Stimulated activated memory B cell treated with anti-CD40 and anti-IgM and Interleukin-4, amounts not matched to agents 10 μg/mL and 1 μg/mL and 100 μg/mL, for 72 hours (primary cell): ENCODE measurements around the gene TMEM132C.
"Not testable (repeated sequence)": the region's sequence is repeated elsewhere in the genome, so short reads cannot be mapped to it uniquely, and the experiment has no call there.

Experiments
- ATAC-seq: fragments of 150-1000 bp; cut with Tn5 transposase; 2 replicates; pipeline ENCODE4 v1.10.0; 2021
- H3K27ac Mint-ChIP-seq: one replicate; pipeline ENCODE4 v1.8.0; 2022; ENCODE audit warnings: mild to moderate bottlenecking, mixed read lengths
- H3K27me3 Mint-ChIP-seq: one replicate; pipeline ENCODE4 v1.8.0; 2022; ENCODE audit warnings: mixed read lengths
- H3K36me3 Mint-ChIP-seq: one replicate; pipeline ENCODE4 v1.8.0; 2022; ENCODE audit warnings: mixed read lengths
- H3K4me1 Mint-ChIP-seq: one replicate; pipeline ENCODE4 v1.8.0; 2022; ENCODE audit warnings: mixed read lengths
- H3K4me3 Mint-ChIP-seq: one replicate; pipeline ENCODE4 v1.8.0; 2022; ENCODE audit warnings: mild to moderate bottlenecking, moderate library complexity, mixed read lengths
- H3K9me3 Mint-ChIP-seq: one replicate; pipeline ENCODE4 v1.8.0; 2022; ENCODE audit warnings: mixed read lengths

The TMEM132C gene

DNA sequence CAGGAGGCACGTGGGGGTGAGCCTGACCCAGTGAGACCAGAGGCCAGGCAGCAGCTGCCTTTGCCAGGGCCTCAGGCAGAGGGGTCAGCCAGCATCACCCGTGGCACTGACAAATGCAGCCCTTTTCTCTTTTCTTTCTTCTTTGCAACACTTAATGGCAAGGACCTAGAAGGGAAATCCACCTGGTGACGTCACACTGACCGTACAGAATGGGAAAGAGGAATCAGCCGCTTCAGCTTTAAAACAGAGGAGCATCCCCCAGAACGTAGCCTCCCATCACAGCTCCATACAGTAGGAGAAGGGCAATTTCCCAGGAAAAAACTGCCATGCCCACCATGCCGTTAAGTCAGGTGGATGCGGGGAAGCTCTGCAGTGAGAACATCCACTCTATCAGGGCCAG is 328.6 kb downstream of the TMEM132C start:
- ATAC-seq, result no peak
- H3K36me3 Mint-ChIP-seq, result no peaks in the 10 kb centered on the region
- H3K27ac Mint-ChIP-seq, result no peak overlapping the region
- H3K4me3 Mint-ChIP-seq, result no peak overlapping the region
- H3K27me3 Mint-ChIP-seq, result no peaks in the 10 kb centered on the region
- H3K9me3 Mint-ChIP-seq, result peaks cover 2% of the 10 kb centered on the region
- no peaks in the 10 kb centered on the region for H3K4me1 Mint-ChIP-seq

DNA sequence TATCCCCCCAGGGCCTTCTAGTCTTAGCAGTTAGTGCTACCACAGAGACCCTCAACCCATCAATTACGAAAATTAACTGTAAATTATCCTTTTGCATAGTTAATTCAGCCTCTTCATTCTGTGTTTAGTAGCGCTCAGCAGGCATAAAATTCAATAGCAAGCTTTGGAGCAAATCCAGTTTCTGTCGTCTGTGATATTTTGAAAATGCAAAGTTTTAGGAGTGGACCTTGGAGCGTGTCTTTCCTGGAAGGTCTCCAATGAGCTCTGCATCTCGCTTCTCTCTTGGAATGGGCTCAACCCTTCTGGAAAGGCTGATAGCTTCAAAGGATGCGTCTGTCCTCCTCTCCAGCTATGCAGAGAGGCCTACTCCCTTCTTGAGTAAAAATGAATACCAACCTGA is 333.9 kb downstream of the TMEM132C start:
- Mint-ChIP-seq H3K27me3 (no peaks in the 10 kb centered on the region), H3K27ac (no peak overlapping the region), H3K9me3 (peaks cover 4% of the 10 kb centered on the region), H3K4me3 (no peak overlapping the region), H3K4me1 (no peaks in the 10 kb centered on the region), H3K36me3 (no peaks in the 10 kb centered on the region)
- no peak for ATAC-seq

DNA sequence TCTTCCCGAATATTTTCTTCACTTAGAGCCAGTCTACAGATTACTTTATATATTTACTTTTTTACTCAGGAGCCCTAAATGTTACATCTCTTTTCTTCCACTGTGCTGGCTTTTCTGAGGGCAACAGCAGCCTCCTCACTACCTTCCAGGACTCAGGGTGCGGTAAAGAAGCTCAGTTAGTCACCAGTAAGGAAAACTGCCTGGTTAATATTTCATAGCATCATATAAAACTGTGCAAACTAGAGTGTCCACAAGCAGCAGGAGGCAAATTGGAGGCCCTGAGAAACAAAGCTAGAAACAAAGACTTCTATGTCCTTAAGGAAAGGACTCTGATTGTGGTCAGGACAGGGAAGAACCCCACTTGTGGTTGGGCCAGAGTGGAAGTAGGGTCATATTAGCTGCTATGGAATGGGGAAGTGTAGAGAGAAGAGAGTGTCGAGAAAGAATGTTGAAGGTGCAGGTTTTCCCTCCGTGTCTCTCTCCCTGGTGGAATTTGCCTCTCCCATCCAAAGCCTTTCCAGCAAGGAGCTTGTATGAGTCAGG is 336.7 kb downstream of the TMEM132C start:
- H3K36me3 Mint-ChIP-seq, result no peaks in the 10 kb centered on the region
- ATAC-seq, result no peak
- no peaks in the 10 kb centered on the region for H3K4me1 Mint-ChIP-seq
- no peak overlapping the region for H3K4me3 Mint-ChIP-seq
- H3K27me3 Mint-ChIP-seq, result no peaks in the 10 kb centered on the region
- H3K9me3 Mint-ChIP-seq, result peaks cover 2% of the 10 kb centered on the region
- H3K27ac Mint-ChIP-seq, result no peak overlapping the region

DNA sequence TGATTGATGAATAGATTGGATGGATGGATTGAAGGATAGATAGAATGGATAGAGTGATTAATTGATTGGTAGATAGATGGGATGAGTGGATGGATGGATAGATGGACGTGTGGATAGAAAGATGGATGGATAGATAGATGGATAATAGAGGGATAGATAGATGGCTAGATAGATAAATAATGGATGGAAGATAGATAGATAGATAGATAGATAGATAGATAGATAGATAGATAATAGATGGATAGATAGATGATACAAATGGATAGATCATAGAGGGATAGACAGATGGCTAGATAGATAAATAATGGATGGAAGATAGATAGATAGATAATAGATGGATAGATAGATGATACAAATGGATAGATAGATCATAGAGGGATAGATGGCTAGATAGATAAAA is 337.2 kb downstream of the TMEM132C start:
- H3K4me1 Mint-ChIP-seq, H3K27me3 Mint-ChIP-seq, H3K4me3 Mint-ChIP-seq: not testable (repeated sequence)

DNA sequence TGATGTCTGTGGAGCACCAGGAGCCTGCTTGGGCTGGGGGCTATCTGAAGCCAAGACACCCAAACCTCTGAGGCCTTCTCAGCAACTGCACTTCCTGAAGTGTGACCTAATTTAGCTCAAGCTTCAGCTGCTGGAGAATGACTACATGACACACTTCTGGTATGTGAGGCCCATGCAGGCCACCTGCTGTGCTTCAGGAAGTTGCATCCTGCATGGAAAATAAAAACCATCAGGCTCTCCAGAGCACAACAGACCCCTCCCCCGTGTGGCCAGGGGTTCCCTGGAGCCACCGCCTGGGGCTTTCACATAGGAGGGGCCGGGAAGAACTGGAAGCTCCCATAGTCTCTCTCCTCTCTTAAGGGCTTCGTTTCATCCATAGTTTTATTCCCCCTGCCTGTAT is 339.1 kb downstream of the TMEM132C start:
- Mint-ChIP-seq H3K4me1 (no peaks in the 10 kb centered on the region), H3K4me3 (no peak overlapping the region), H3K27me3 (no peaks in the 10 kb centered on the region), H3K9me3 (peaks cover 2% of the 10 kb centered on the region), H3K27ac (no peak overlapping the region), H3K36me3 (no peaks in the 10 kb centered on the region)
- ATAC-seq, result no peak

More for the DNA sequence above, 337.2 kb downstream of the TMEM132C start:
- not testable (repeated sequence) for H3K27ac Mint-ChIP-seq, ATAC-seq, H3K36me3 Mint-ChIP-seq, H3K9me3 Mint-ChIP-seq

DNA sequence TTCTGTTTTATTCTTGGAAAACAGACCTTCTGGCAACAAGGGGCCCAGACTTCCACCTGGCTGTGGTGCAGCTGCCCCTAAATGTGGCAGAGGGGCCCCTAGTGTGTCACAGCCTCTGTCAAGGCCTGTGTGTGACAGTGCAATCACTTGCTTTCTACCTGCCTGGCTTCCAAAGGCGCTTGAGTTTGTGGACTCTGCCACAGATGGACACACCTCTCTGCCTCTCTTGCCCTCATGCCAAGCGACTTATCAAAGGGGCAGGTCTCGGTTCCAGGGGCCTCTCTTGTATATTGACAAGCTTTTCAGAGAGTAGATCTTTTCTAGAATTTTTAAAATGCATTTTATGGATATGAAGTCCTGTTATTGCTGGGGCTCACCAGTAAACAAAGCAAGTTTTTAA is 339.6 kb downstream of the TMEM132C start:
- no peak overlapping the region for H3K4me3 Mint-ChIP-seq
- no peaks in the 10 kb centered on the region for H3K9me3 Mint-ChIP-seq
- ATAC-seq, result no peak
- H3K4me1 Mint-ChIP-seq, result no peaks in the 10 kb centered on the region
- no peaks in the 10 kb centered on the region for H3K27me3 Mint-ChIP-seq
- H3K27ac Mint-ChIP-seq, result no peak overlapping the region
- no peaks in the 10 kb centered on the region for H3K36me3 Mint-ChIP-seq

DNA sequence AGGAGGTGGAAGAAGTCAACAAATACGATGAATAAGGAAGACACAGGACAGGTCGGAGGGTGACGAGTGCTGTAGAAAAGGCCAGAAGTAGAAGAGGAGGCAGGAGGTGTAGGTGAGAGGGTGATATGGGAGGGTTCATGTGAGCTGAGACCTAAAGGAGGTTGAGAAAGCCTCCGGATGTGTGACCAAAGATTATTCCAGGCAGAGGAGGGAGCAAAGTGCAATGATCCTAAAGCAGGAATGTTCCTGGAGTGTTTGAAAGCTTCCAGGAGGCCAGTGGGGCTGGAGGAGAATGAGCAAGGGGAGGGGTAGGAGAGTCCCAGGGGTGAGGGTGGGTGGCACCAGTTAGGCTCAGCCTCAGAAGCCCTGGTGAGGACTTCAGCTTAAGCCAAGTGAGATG is 340.0 kb downstream of the TMEM132C start:
- H3K36me3 Mint-ChIP-seq, result no peaks in the 10 kb centered on the region
- H3K9me3 Mint-ChIP-seq, result no peaks in the 10 kb centered on the region
- no peak for ATAC-seq
- no peaks in the 10 kb centered on the region for H3K27me3 Mint-ChIP-seq
- H3K4me3 Mint-ChIP-seq, result no peak overlapping the region
- no peaks in the 10 kb centered on the region for H3K4me1 Mint-ChIP-seq
- H3K27ac Mint-ChIP-seq, result no peak overlapping the region

DNA sequence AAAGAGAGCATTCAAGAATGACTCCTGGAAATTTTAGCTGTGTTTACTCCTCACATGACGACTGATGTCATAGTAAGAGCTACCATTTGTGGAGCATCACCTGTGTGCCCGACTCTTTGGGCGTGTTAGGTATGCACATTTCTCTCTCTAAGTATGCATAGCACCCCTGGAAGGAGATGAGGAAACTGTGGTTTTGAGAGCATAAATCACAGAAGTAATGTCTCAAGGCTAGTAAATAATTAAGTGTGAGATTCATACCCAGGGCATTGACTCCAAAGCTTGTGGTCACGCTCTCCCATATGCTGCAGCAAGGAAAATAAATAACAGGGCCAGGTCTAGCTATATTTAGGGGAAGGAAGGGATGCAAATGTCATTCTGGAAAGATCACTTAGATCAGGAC is 340.7 kb downstream of the TMEM132C start:
- ATAC-seq, result no peak
- no peaks in the 10 kb centered on the region for H3K4me1 Mint-ChIP-seq
- no peaks in the 10 kb centered on the region for H3K27me3 Mint-ChIP-seq
- H3K36me3 Mint-ChIP-seq, result no peaks in the 10 kb centered on the region
- H3K9me3 Mint-ChIP-seq, result no peaks in the 10 kb centered on the region
- no peak overlapping the region for H3K27ac Mint-ChIP-seq
- H3K4me3 Mint-ChIP-seq, result no peak overlapping the region

DNA sequence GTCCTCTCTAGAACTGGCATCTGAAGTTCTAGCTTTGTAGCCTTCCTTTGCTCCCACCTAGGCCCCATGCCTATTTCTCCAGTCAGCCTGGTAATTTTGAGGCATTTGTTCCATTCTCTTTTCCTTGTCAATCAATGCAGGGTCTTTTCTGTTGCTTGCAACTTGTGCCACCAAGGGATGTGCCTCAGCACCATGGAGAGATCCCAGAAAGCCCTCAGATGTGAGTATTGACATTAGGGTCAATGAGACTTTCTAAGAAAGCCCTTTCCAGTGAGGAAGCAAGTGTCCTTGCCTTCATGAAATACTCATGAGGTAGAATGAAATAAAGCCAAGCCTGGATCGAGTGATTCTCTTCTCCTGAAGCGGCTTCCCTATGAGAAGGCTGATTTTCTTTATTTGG is 342.9 kb downstream of the TMEM132C start:
- no peak overlapping the region for H3K27ac Mint-ChIP-seq
- H3K9me3 Mint-ChIP-seq, result no peaks in the 10 kb centered on the region

DNA sequence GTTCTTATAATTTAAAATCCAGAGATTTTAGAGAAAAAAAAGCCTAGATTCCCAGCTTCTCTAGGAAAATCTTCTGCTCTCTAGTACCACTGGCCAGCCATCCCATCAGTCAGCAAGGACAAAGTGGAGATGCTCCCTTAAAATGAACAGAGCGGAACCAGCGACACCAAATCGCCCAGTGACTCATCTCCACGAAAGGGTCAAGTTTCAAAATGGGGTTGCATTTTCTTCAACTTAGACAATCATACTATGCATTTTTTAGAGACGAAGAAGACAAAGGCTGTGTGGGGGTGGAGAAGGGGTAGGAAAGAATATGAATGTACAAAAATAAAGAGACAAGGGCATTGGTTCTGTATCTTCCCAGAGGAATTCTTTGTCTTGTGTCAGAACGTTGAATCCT is 344.8 kb downstream of the TMEM132C start:
- no peaks in the 10 kb centered on the region for H3K4me1 Mint-ChIP-seq
- no peak for ATAC-seq
- H3K27ac Mint-ChIP-seq, result no peak overlapping the region
- no peaks in the 10 kb centered on the region for H3K27me3 Mint-ChIP-seq
- no peaks in the 10 kb centered on the region for H3K9me3 Mint-ChIP-seq
- H3K36me3 Mint-ChIP-seq, result no peaks in the 10 kb centered on the region
- no peak overlapping the region for H3K4me3 Mint-ChIP-seq

More for the DNA sequence above, 342.9 kb downstream of the TMEM132C start:
- Mint-ChIP-seq H3K36me3 (no peaks in the 10 kb centered on the region), H3K4me1 (no peaks in the 10 kb centered on the region), H3K4me3 (no peak overlapping the region), H3K27me3 (no peaks in the 10 kb centered on the region)
- ATAC-seq, result no peak

DNA sequence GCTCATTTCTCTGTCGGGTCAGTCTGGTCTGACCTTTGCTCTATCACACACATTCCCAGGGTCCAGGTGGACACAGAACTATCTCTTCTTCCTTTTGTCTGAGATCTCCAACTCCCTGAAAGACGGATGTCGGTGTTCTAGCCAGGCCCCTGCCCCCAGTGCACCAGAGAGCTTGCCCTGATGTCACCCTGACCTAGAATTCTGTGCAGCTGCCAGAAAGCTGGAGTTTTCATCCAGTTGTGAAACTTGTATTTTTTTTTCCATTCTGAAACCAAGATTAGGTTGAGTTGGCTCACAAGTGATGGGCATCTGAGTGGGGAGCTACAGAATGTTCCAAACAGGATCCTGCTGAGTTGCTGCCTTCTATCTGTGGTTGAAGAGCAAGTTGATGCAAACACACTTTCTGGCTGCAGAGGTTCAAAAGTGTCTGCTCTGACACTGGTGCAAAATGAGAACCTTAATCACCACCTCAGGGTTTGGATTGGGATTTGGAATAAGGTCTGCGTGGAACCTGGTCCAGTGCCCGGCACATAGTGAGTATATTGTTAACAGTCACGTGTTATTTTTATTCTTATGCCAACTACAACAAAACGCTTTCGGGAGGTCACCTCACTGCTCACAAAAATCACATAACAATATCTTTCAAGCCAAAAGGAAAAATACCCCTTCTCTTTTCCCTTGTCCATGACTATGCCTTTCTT is 345.3 kb downstream of the TMEM132C start:
- Mint-ChIP-seq H3K4me3 (no peak overlapping the region), H3K4me1 (no peaks in the 10 kb centered on the region), H3K9me3 (no peaks in the 10 kb centered on the region), H3K27me3 (no peaks in the 10 kb centered on the region), H3K36me3 (no peaks in the 10 kb centered on the region), H3K27ac (no peak overlapping the region)
- no peak for ATAC-seq

DNA sequence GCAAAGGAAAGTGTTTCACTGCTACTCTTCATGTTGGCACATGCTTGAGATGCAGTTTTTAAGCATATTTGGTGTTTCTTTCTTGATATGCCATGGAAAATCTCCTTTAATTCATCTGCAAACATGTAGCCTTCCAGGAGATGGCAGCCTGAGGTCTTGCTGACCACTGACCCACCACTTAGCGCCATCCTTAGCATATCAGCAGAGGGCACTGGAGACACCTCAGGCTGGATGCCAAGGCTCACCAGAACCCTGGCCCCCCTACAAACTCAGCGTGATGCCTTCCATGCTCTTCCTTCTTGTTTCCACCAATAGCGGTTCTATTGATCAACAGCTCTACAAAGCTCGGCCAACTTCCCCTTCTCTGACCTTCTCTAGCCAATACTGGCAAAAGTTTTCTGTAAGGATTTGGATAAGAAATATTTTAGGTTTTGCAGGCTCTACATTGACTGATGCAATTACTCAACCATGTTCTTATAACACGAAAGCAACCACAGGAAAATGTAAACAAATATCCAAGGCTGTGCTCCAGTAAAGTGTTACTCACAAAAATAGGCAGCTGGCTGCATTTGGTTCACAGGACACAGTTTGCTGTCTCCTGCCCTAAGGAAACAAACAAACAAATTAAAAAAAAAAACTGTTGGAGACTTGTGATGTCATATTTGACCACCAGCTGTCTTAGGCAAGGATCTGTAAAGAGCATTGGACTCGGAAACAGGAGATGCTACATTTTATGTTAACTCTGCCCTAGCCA is 347.0 kb downstream of the TMEM132C start:
- H3K4me1 Mint-ChIP-seq, result no peaks in the 10 kb centered on the region
- no peak overlapping the region for H3K4me3 Mint-ChIP-seq
- no peaks in the 10 kb centered on the region for H3K36me3 Mint-ChIP-seq
- H3K9me3 Mint-ChIP-seq, result no peaks in the 10 kb centered on the region
- no peak overlapping the region for H3K27ac Mint-ChIP-seq
- ATAC-seq, result no peak
- no peaks in the 10 kb centered on the region for H3K27me3 Mint-ChIP-seq

DNA sequence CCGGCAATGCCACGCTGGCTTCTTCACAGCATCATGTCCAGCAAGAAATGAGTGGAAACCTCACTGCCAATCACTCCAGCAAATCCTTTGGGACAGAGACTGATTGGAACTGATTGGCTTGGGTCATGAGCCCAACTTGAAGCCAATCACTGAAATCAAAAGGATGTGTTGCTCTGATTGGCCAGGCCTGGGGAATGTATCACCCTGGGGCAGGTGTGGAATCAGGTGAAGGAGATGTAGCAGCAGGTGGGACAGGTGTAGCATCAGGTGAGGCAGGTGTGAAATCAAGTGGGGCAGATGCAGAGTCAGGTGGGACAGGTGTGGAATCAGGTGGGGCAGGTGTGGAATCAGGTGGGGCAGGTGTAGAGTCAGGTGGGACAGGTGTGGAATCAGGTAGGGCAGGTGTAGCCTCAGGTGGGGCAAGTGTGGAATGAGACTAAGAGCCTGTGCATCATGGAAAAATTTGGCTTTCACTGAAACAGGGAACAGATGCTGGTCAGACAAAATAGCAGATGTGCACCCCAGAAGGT is 350.4 kb downstream of the TMEM132C start:
- Mint-ChIP-seq H3K27ac (no peak overlapping the region), H3K9me3 (no peaks in the 10 kb centered on the region), H3K27me3 (no peaks in the 10 kb centered on the region), H3K36me3 (no peaks in the 10 kb centered on the region), H3K4me3 (no peak overlapping the region), H3K4me1 (no peaks in the 10 kb centered on the region)
- ATAC-seq, result no peak

DNA sequence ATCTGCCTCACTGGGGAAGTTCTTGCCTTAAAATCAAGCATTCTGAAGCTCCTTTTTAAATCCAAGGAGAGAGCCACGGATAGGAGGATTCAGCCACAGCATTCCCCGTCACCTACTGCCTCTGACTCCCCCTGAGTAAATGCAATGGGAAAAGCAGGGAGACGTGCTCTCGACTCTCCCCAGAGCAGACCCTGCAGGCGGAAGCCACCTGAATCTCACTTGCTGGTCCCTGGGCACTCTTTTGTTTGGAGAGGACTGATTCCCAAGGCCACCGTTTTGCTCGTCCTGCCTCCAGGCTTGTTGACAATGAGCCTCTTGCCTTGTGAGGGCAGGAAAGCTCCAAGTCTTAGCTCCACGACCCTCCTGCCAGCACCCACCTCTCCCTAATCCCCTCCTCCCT is 352.3 kb downstream of the TMEM132C start:
- Mint-ChIP-seq H3K4me3 (no peak overlapping the region), H3K4me1 (no peaks in the 10 kb centered on the region), H3K9me3 (no peaks in the 10 kb centered on the region), H3K27ac (no peak overlapping the region), H3K27me3 (no peaks in the 10 kb centered on the region), H3K36me3 (no peaks in the 10 kb centered on the region)
- no peak for ATAC-seq

DNA sequence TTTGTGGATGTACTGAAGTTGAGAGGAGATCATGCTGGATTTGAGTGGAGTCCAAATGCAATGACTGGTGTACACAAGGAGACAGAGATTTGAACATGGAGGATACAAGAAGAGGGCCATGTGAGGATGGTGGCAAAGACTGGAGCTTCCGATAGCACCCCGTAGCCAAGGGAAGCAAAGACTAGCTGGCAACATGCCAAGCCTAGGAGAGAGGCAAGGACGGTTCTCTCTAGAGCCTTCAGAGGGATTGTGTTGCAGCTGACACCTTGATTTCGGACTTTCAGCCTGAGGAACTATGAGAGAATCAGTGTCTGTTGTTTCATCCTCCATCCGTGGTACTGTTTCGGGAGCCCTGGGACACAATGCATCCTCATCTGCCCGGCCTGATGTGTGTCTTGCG is 354.3 kb downstream of the TMEM132C start:
- Mint-ChIP-seq H3K27me3 (no peaks in the 10 kb centered on the region), H3K36me3 (no peaks in the 10 kb centered on the region), H3K4me3 (no peak overlapping the region), H3K4me1 (no peaks in the 10 kb centered on the region), H3K9me3 (peaks cover 8% of the 10 kb centered on the region), H3K27ac (no peak overlapping the region)
- no peak for ATAC-seq

DNA sequence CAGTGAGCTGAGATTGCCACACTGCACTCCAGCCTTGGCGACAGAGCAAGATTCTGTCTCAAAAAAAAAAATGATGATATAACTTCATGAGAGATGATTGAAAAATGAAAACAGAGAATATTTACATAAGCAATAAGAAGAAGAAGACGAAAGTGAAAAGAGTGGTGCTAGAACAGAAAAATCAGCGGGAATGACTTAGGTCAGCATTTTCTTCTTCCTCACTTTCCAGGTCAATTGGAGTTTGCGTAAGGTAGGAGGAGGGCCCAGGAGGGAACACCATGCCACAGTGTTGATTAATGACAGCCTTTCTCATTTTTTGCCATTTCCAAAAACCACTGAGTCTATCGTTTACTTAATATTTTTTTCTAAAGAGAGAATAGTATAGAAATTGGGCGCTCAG is 356.8 kb downstream of the TMEM132C start:
- Mint-ChIP-seq H3K36me3 (no peaks in the 10 kb centered on the region), H3K27me3 (no peaks in the 10 kb centered on the region), H3K9me3 (peaks cover 14% of the 10 kb centered on the region), H3K4me1 (no peaks in the 10 kb centered on the region), H3K27ac (no peak overlapping the region), H3K4me3 (no peak overlapping the region)
- no peak for ATAC-seq
